ENCODE measurements around the gene GRM4.

GRM4 gene

DNA sequence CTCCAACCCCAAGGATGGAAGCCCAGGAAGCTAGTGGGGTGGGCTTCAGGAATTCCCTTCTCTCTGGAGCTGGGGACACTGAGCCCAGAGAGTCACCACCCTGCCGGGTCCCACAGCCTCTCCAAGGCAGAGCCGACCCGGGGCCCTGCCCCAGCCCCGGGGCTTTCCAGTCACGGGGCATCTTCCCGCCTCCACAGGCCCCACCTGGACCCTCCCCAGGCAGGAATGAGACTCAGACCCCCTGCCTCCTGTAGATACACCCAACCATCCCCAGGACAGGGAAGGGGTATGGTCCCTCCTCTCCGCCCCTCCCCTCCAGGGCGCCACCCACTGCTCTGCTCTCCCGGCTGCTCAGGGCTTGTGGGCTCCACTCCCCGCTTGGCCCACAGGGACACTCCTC lies 53.3 kb downstream of the GRM4 start:
- H3K9ac ChIP-seq (ENCODE audit: low read length), result no peak overlapping the region

DNA sequence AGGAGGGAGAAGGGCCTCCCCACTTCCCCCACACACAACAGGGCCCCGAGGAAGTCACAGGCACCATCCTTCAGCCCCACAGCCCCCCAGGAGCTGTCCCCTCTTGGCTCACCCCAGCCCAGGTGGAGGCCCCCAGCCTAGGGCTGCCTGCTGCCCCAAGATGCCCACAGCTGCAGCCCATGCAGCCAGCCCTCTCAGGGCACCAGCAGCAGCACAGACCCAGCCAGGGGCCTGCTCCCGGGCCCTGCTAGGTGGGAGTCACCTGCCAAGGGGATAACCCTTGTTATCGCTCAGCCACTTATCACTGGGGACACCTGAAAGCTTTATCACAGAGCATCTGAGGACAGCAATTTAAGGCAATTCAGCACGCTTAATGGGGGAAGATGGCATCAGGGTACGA lies 55.0 kb downstream of the GRM4 start:
- H3K36me3 ChIP-seq (ENCODE audit: insufficient read depth, low read length), result no peaks in the 10 kb centered on the region
- no peak overlapping the region for H3K4me2 ChIP-seq (ENCODE audit: low read length)
- no peaks in the 10 kb centered on the region for H3K79me2 ChIP-seq (ENCODE audit: insufficient read depth, low read length)
- H4K20me1 ChIP-seq (ENCODE audit: insufficient read depth, low read length), result no peaks in the 10 kb centered on the region
- H3K4me3 ChIP-seq (ENCODE audit: low read depth, low read length, poor library complexity, severe bottlenecking), result no peak overlapping the region
- no peak for TF ChIP-seq EZH2 (IDR thresholded peaks at IDR 0.05; ENCODE audit: borderline replicate concordance, low read length)
- TF ChIP-seq, protein P1, sequence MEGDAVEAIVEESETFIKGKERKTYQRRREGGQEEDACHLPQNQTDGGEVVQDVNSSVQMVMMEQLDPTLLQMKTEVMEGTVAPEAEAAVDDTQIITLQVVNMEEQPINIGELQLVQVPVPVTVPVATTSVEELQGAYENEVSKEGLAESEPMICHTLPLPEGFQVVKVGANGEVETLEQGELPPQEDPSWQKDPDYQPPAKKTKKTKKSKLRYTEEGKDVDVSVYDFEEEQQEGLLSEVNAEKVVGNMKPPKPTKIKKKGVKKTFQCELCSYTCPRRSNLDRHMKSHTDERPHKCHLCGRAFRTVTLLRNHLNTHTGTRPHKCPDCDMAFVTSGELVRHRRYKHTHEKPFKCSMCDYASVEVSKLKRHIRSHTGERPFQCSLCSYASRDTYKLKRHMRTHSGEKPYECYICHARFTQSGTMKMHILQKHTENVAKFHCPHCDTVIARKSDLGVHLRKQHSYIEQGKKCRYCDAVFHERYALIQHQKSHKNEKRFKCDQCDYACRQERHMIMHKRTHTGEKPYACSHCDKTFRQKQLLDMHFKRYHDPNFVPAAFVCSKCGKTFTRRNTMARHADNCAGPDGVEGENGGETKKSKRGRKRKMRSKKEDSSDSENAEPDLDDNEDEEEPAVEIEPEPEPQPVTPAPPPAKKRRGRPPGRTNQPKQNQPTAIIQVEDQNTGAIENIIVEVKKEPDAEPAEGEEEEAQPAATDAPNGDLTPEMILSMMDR (IDR thresholded peaks at IDR 0.05; ENCODE audit: low read length), result no peak
- no peaks in the 10 kb centered on the region for H3K9me3 ChIP-seq (ENCODE audit: low read length)
- no peak overlapping the region for H3K27ac ChIP-seq (ENCODE audit: low read depth, low read length, poor library complexity, severe bottlenecking)
- no peaks in the 10 kb centered on the region for H3K4me1 ChIP-seq (ENCODE audit: insufficient read depth, low read length, severe bottlenecking)
- no peaks in the 10 kb centered on the region for H3K9me2 ChIP-seq (ENCODE audit: low read depth, low read length)
- H3K9ac ChIP-seq (ENCODE audit: low read length), result no peak overlapping the region
- 0 out of 2 replicates have a peak, but pooled peaks cover 10% of the 10 kb centered on the region for H3K27me3 ChIP-seq (ENCODE audit: insufficient read depth, low read length)
- no peak overlapping the region for H2AFZ ChIP-seq (ENCODE audit: low read length)
- H3F3A ChIP-seq (ENCODE audit: insufficient read depth, low read length), result no peaks in the 10 kb centered on the region

More for the DNA sequence above, 53.3 kb downstream of the GRM4 start:
- H3K9me3 ChIP-seq (ENCODE audit: low read length), result no peaks in the 10 kb centered on the region
- no peak overlapping the region for H3K27ac ChIP-seq (ENCODE audit: low read depth, low read length, poor library complexity, severe bottlenecking)
- no peaks in the 10 kb centered on the region for H3K79me2 ChIP-seq (ENCODE audit: insufficient read depth, low read length)
- H3F3A ChIP-seq (ENCODE audit: insufficient read depth, low read length), result no peaks in the 10 kb centered on the region
- no peaks in the 10 kb centered on the region for H3K4me1 ChIP-seq (ENCODE audit: insufficient read depth, low read length, severe bottlenecking)
- no peaks in the 10 kb centered on the region for H3K36me3 ChIP-seq (ENCODE audit: insufficient read depth, low read length)
- H3K4me3 ChIP-seq (ENCODE audit: low read depth, low read length, poor library complexity, severe bottlenecking), result no peak overlapping the region
- no peak overlapping the region for H3K4me2 ChIP-seq (ENCODE audit: low read length)
- no peak for TF ChIP-seq EZH2 (IDR thresholded peaks at IDR 0.05; ENCODE audit: borderline replicate concordance, low read length)
- TF ChIP-seq, protein P1 (IDR thresholded peaks at IDR 0.05; ENCODE audit: low read length), result no peak
- no peaks in the 10 kb centered on the region for H4K20me1 ChIP-seq (ENCODE audit: insufficient read depth, low read length)
- no peaks in the 10 kb centered on the region for H3K9me2 ChIP-seq (ENCODE audit: low read depth, low read length)
- no peak overlapping the region for H2AFZ ChIP-seq (ENCODE audit: low read length)
- peaks cover 7% of the 10 kb centered on the region; the same call in 1 of the 2 replicates for H3K27me3 ChIP-seq (ENCODE audit: insufficient read depth, low read length)

DNA sequence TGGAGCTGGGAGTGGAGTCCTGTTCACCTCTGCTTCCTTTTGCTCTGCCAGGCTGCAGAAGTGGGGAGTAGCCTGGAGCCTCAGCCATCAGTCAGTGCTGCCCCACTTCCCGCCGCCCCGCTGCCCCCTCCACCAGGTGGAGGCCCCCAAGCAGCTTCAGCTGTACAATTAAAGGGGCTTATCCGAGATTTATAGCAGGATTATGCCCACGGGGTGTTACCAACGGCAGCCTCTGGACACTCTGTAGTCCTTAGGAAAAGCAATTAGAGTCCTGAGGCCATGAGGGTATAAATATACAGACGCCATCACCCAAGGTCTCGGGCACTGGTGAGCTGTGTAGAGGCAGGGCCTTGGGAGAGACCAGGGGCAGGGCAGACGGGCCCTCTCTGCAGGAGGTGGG lies 55.4 kb downstream of the GRM4 start:
- Histone ChIP-seq H3K9ac (ENCODE audit: low read length) (no peak overlapping the region), H3K4me2 (ENCODE audit: low read length) (no peak overlapping the region)
- TF ChIP-seq, protein P1 (IDR thresholded peaks at IDR 0.05; ENCODE audit: low read length), result no peak
- TF ChIP-seq EZH2 (IDR thresholded peaks at IDR 0.05; ENCODE audit: borderline replicate concordance, low read length), result no peak

More for the DNA sequence above, 55.4 kb downstream of the GRM4 start:
- 0 out of 2 replicates have a peak, but pooled peaks cover 14% of the 10 kb centered on the region for H3K27me3 ChIP-seq (ENCODE audit: insufficient read depth, low read length)
- no peak overlapping the region for H3K4me3 ChIP-seq (ENCODE audit: low read depth, low read length, poor library complexity, severe bottlenecking)
- H3K4me1 ChIP-seq (ENCODE audit: insufficient read depth, low read length, severe bottlenecking), result no peaks in the 10 kb centered on the region
- H3F3A ChIP-seq (ENCODE audit: insufficient read depth, low read length), result no peaks in the 10 kb centered on the region
- no peaks in the 10 kb centered on the region for H4K20me1 ChIP-seq (ENCODE audit: insufficient read depth, low read length)
- H3K9me3 ChIP-seq (ENCODE audit: low read length), result no peaks in the 10 kb centered on the region
- H3K9me2 ChIP-seq (ENCODE audit: low read depth, low read length), result no peaks in the 10 kb centered on the region
- no peaks in the 10 kb centered on the region for H3K79me2 ChIP-seq (ENCODE audit: insufficient read depth, low read length)
- H2AFZ ChIP-seq (ENCODE audit: low read length), result no peak overlapping the region
- no peaks in the 10 kb centered on the region for H3K36me3 ChIP-seq (ENCODE audit: insufficient read depth, low read length)
- no peak overlapping the region for H3K27ac ChIP-seq (ENCODE audit: low read depth, low read length, poor library complexity, severe bottlenecking)

Data from OCI-LY1 (cell line).